CD14-positive monocyte (primary cell): Measurements from ENCODE around the gene PIGX. TPM values are rescaled to one million over a fixed set of nuclear protein-coding genes. Genes with fewer than 3 reads are reported as not detected.
"Not testable (repeated sequence)": the region's sequence is repeated elsewhere in the genome, so short reads cannot be mapped to it uniquely, and the experiment has no call there.

Source experiments
- DNase-seq, 3 donors: peaks; one replicate each; pipeline ENCODE4 v3.0.0-alpha.2; 2011 to 2022
- H2AFZ ChIP-seq: 2 replicates; pipeline ENCODE4 v1.6.0; 2012; ENCODE audit warnings: mild to moderate bottlenecking, low read depth, low read length, inconsistent platforms; ENCODE audit not compliant: insufficient read depth, poor library complexity, severe bottlenecking
- H3K27ac ChIP-seq, 2 donors: 1 replicate in 1 of 2; 2 replicates in 1 of 2; pipeline ENCODE4 v1.5.1; 2012 to 2013; ENCODE audit warnings: low read length in 2 of 2, control low read depth in 1 of 2, inconsistent platforms in 1 of 2, low read depth in 1 of 2, mild to moderate bottlenecking in 1 of 2
- H3K27me3 ChIP-seq, 2 donors: one replicate each; pipeline versions ENCODE4 v1.6.0 to v1.6.1; 2011 to 2013; ENCODE audit warnings: low read length in 2 of 2; ENCODE audit not compliant: control insufficient read depth in 2 of 2, insufficient read depth in 2 of 2
- H3K36me3 ChIP-seq, 2 donors: replicated peaks in 1 of 2; 1 replicate in 1 of 2; 2 replicates in 1 of 2; pipeline versions ENCODE4 v1.5.1 to v1.6.1; 2012 to 2013; ENCODE audit warnings: low read length in 2 of 2, control low read depth in 1 of 2, inconsistent platforms in 1 of 2, mild to moderate bottlenecking in 1 of 2; ENCODE audit not compliant: insufficient read depth in 2 of 2, control insufficient read depth in 1 of 2
- H3K4me1 ChIP-seq, 2 donors: 1 replicate in 1 of 2; 2 replicates in 1 of 2; pipeline versions ENCODE4 v1.5.1 to v1.6.1; 2012 to 2013; ENCODE audit warnings: low read length in 2 of 2, control low read depth in 1 of 2, inconsistent platforms in 1 of 2, mild to moderate bottlenecking in 1 of 2, moderate library complexity in 1 of 2; ENCODE audit not compliant: insufficient read depth in 2 of 2, control insufficient read depth in 1 of 2
- H3K4me2 ChIP-seq: replicated peaks from 2 replicates; pipeline ENCODE3; 2012; ENCODE audit warnings: low read length, moderate library complexity, mild to moderate bottlenecking; ENCODE audit not compliant: poor library complexity, severe bottlenecking; ENCODE audit errors: extremely low read depth
- H3K4me3 ChIP-seq, 3 experiments: fragments of 200-600 bp in 1 of 3; sonication (generic) in 1 of 3; replicated peaks in 1 of 3; 1 replicate in 2 of 3; 2 replicates in 1 of 3; pipeline ENCODE4 v1.5.1; 2011 to 2013; ENCODE audit warnings: low read length in 3 of 3, mild to moderate bottlenecking in 3 of 3, control low read depth in 2 of 3, low read depth in 2 of 3, inconsistent platforms in 1 of 3, moderate library complexity in 1 of 3
- H3K79me2 ChIP-seq: 2 replicates; pipeline ENCODE4 v1.6.0; 2012; ENCODE audit warnings: mild to moderate bottlenecking, control low read depth, inconsistent platforms, low read length, moderate library complexity; ENCODE audit not compliant: insufficient read depth
- H3K9ac ChIP-seq: 2 replicates; pipeline ENCODE4 v1.6.0; 2017; ENCODE audit warnings: low read length, mild to moderate bottlenecking; ENCODE audit not compliant: insufficient read depth, poor library complexity, severe bottlenecking
- H3K9me3 ChIP-seq, 2 donors: replicated peaks in 1 of 2; 1 replicate in 1 of 2; 2 replicates in 1 of 2; pipeline versions ENCODE4 v1.5.1 to v1.6.1; 2012 to 2013; ENCODE audit warnings: low read length in 2 of 2, control low read depth in 1 of 2; ENCODE audit not compliant: control insufficient read depth in 1 of 2, insufficient read depth in 1 of 2
- H4K20me1 ChIP-seq: 2 replicates; pipeline ENCODE4 v1.6.0; 2012; ENCODE audit warnings: mild to moderate bottlenecking, low read length, control low read depth, moderate library complexity; ENCODE audit not compliant: insufficient read depth
- H3K27ac Mint-ChIP-seq, 7 donors: one replicate each; pipeline ENCODE4 v1.8.0; 2020; ENCODE audit warnings: mild to moderate bottlenecking in 7 of 7, mixed read lengths in 7 of 7, moderate library complexity in 6 of 7, inconsistent platforms in 2 of 7
- H3K27me3 Mint-ChIP-seq, 3 donors: one replicate each; pipeline ENCODE4 v1.8.0; 2021 to 2022; ENCODE audit warnings: low read depth in 3 of 3, mild to moderate bottlenecking in 3 of 3, mixed read lengths in 3 of 3, moderate library complexity in 3 of 3, inconsistent platforms in 1 of 3
- H3K36me3 Mint-ChIP-seq, 2 donors: one replicate each; pipeline ENCODE4 v1.8.0; 2020; ENCODE audit warnings: mixed read lengths in 2 of 2, inconsistent platforms in 1 of 2, mild to moderate bottlenecking in 1 of 2
- H3K4me1 Mint-ChIP-seq: one replicate; pipeline ENCODE4 v1.8.0; 2020; ENCODE audit warnings: mild to moderate bottlenecking, mixed read lengths
- H3K4me3 Mint-ChIP-seq, 2 donors: one replicate each; pipeline ENCODE4 v1.8.0; 2020; ENCODE audit warnings: mild to moderate bottlenecking in 2 of 2, mixed read lengths in 2 of 2, moderate library complexity in 1 of 2
- H3K9me3 Mint-ChIP-seq, 7 donors: one replicate each; pipeline ENCODE4 v1.8.0; 2020 to 2022; ENCODE audit warnings: mixed read lengths in 7 of 7, mild to moderate bottlenecking in 6 of 7, moderate library complexity in 6 of 7, inconsistent platforms in 2 of 7
- CTCF ChIP-seq: fragments of 200-600 bp; IDR thresholded peaks from one replicate; pipeline ENCODE4 v1.8.0; 2022; ENCODE audit warnings: antibody characterized with exemption, mild to moderate bottlenecking
- WGBS: methylation state at CpG from one replicate; pipeline ENCODE4 v1.1.5; 2013; ENCODE audit warnings: missing lambda C conversion rate; ENCODE audit not compliant: insufficient coverage; 5-methylcytosine and 5-hydroxymethylcytosine counted together
- intact Hi-C, 2 donors: fragments of 100-400 bp; cut with micrococcal nuclease; formaldehyde crosslinking; loops; one replicate each; pipeline versions ENCODE4 v1.15.0 to v1.15.1; 2023
- polyA plus RNA-seq, 3 donors: library from polyadenylated mRNA; depleted of rRNA in 1 of 3; unstranded in 2 of 3; stranded (reverse) in 1 of 3; fragments of 300-500 nt in 2 of 3; fragments of >200 nt in 1 of 3; fragmentation: Illumina TruSeq in 2 of 3; gene quantifications; 1 replicate in 2 of 3; 2 replicates in 1 of 3; pipeline ENCODE4 v1.2.3, GENCODE V29; 2012 to 2021

The PIGX gene
- polyA plus RNA-seq, 3 donors, result 11.8 to 44.9 (median 29.8) TPM

GRCh38 chr3:196708467-196708866 lies 3.7 kb upstream of the PIGX start:
- WGBS, result 100% methylated on average over 2 of the region's 7 CpGs
- H3K4me2 ChIP-seq, result no peak overlapping the region
- H4K20me1 ChIP-seq, result peaks cover 32% of the 10 kb centered on the region
- no peak overlapping the region for H3K4me3 Mint-ChIP-seq
- intact Hi-C loops, result loop anchor here in 1 of 2 donors (5.0 kb wide), 1 partner anchor 34 kb away; no protein-coding TSS in a partner anchor
- H3K36me3 ChIP-seq, result peaks cover 15 to 26% of the 10 kb centered on the region in 2 donors
- H3K79me2 ChIP-seq, result peaks cover 13% of the 10 kb centered on the region
- H3K9ac ChIP-seq, result no peak overlapping the region
- no peak for DNase-seq
- H3K9me3 ChIP-seq, result no peaks in the 10 kb centered on the region
- peaks cover 31 to 43% of the 10 kb centered on the region in 2 donors for H3K4me1 ChIP-seq
- H3K27me3 Mint-ChIP-seq, result peaks cover 0 to 2% (median 1%) of the 10 kb centered on the region in 3 donors
- no peak for TF ChIP-seq CTCF
- peaks cover 30% of the 10 kb centered on the region for H3K4me1 Mint-ChIP-seq
- no peaks in the 10 kb centered on the region for H3K27me3 ChIP-seq
- H3K9me3 Mint-ChIP-seq, result no peaks in the 10 kb centered on the region
- H3K27ac Mint-ChIP-seq, result no peak overlapping the region
- no peak overlapping the region for H3K4me3 ChIP-seq
- no peak overlapping the region for H2AFZ ChIP-seq
- H3K27ac ChIP-seq, result no peak overlapping the region
- H3K36me3 Mint-ChIP-seq, result peaks cover 26 to 30% of the 10 kb centered on the region in 2 donors

- TF ChIP-seq CTCF, result no peak
- Mint-ChIP-seq H3K4me3 (peak overlapping the region; percentile 82 to 84), H3K4me1 (peaks cover 25% of the 10 kb centered on the region), H3K9me3 (no peaks in the 10 kb centered on the region), H3K27ac (peak overlapping the region; percentile 50 to 90 (median 83)), H3K36me3 (peaks cover 11 to 14% of the 10 kb centered on the region in 2 donors), H3K27me3 (peaks cover 0 to 1% (median 0%) of the 10 kb centered on the region in 3 donors)
- Histone ChIP-seq H3K4me3 (peak overlapping the region; percentile 83 to 89 (median 83)), H3K9me3 (no peaks in the 10 kb centered on the region), H3K27me3 (no peaks in the 10 kb centered on the region), H4K20me1 (peaks cover 8% of the 10 kb centered on the region), H3K4me1 (peaks cover 26 to 37% of the 10 kb centered on the region in 2 donors), H2AFZ (peak overlapping the region; percentile 84), H3K27ac (peak overlapping the region; percentile 75 to 76), H3K9ac (peak overlapping the region; percentile 78), H3K4me2 (peak overlapping the region; percentile 76), H3K36me3 (peaks cover 3 to 7% of the 10 kb centered on the region in 2 donors), H3K79me2 (peaks cover 22% of the 10 kb centered on the region)
- 6% methylated on average over 62 of the region's 64 CpGs for WGBS
- DNase-seq, result peak in 2 of 3 donors; percentile 35 to 53
- intact Hi-C loops, result no loop called here
These were observed 587 bp downstream of the PIGX start for GRCh38 chr3:196712514-196713413.

- DNase-seq, H3K4me3 ChIP-seq, intact Hi-C loops, H3K9me3 ChIP-seq, H3K36me3 ChIP-seq, H3K27me3 Mint-ChIP-seq, H3K9ac ChIP-seq, H3K9me3 Mint-ChIP-seq, H2AFZ ChIP-seq, H3K27ac ChIP-seq, H3K4me2 ChIP-seq, H3K4me3 Mint-ChIP-seq, H3K27ac Mint-ChIP-seq, H4K20me1 ChIP-seq, H3K27me3 ChIP-seq: not testable (repeated sequence)
- Histone ChIP-seq H3K4me1 (peaks cover 12 to 21% of the 10 kb centered on the region in 2 donors), H3K79me2 (peaks cover 28% of the 10 kb centered on the region)
- WGBS, result no CpG with 5 or more reads among the region's 3 CpGs
- Mint-ChIP-seq H3K4me1 (peaks cover 19% of the 10 kb centered on the region), H3K36me3 (peaks cover 19 to 22% of the 10 kb centered on the region in 2 donors)
These were observed 5.0 kb downstream of the PIGX start for GRCh38 chr3:196717162-196717561.
